OCI-LY7 (cell line): ENCODE measurements around the gene IRF2BP1. TPM values are rescaled to one million over a fixed set of nuclear protein-coding genes. Genes with fewer than 3 reads are reported as not detected.

ENCODE experiments used
- BruUV-seq: library from RNA; stranded (reverse); fragments of 400-500 nt; replicated peaks from 2 replicates; lab custom pipeline; 2021; lab: Mats Ljungman, UMichigan
- CTCF ChIA-PET: fragments of 300-600 bp; sonication (Branson Sonifier 250); formaldehyde crosslinking; loops from one replicate; lab custom pipeline; 2022; ENCODE audit warnings: antibody characterized with exemption; ENCODE audit not compliant: unreplicated experiment; lab: Charles Lee
- POLR2A ChIA-PET: fragments of 300-600 bp; sonication (Branson Sonifier 250); formaldehyde crosslinking; loops from one replicate; lab custom pipeline; 2022; ENCODE audit warnings: antibody characterized with exemption; lab: Charles Lee
- DNase-seq: peaks from one replicate; pipeline ENCODE4 v3.0.0-alpha.2; 2015; ENCODE audit warnings: low spot score
- H2AFZ ChIP-seq: fragments of 200-600 bp; sonication (generic), shearing (Covaris generic); 2 replicates; pipeline ENCODE4 v1.6.1; 2014; ENCODE audit warnings: mild to moderate bottlenecking, antibody characterized with exemption, low read length, moderate library complexity
- H3K27ac ChIP-seq: fragments of 200-600 bp; sonication (generic); 2 replicates; pipeline ENCODE4 v1.5.1; 2014; ENCODE audit warnings: mixed run types, low read depth, mild to moderate bottlenecking, moderate library complexity, low read length, inconsistent platforms; ENCODE audit not compliant: poor library complexity, severe bottlenecking
- H3K36me3 ChIP-seq: fragments of 200-600 bp; sonication (generic); 2 replicates; pipeline ENCODE4 v1.6.1; 2014; ENCODE audit warnings: mild to moderate bottlenecking, antibody characterized with exemption, low read length, moderate library complexity, mixed read lengths; ENCODE audit not compliant: insufficient read depth
- H3K4me1 ChIP-seq: fragments of 200-600 bp; sonication (generic); 2 replicates; pipeline ENCODE4 v1.5.1; 2014; ENCODE audit warnings: mild to moderate bottlenecking, low read length; ENCODE audit not compliant: insufficient read depth, poor library complexity, severe bottlenecking
- H3K4me2 ChIP-seq: fragments of 200-600 bp; sonication (generic); 2 replicates; pipeline ENCODE4 v1.6.1; 2014; ENCODE audit warnings: mild to moderate bottlenecking, low read length
- H3K4me3 ChIP-seq: fragments of 200-600 bp; sonication (generic); 2 replicates; pipeline ENCODE4 v1.5.1; 2014; ENCODE audit warnings: mild to moderate bottlenecking, low read depth, low read length; ENCODE audit not compliant: poor library complexity, severe bottlenecking
- H3K79me2 ChIP-seq: fragments of 200-600 bp; sonication (generic); 2 replicates; pipeline ENCODE4 v1.6.1; 2016; ENCODE audit warnings: low read depth, mild to moderate bottlenecking, low read length, moderate library complexity, mixed read lengths; ENCODE audit not compliant: insufficient read depth
- H3K9me2 ChIP-seq: fragments of 200-600 bp; sonication (generic); 2 replicates; pipeline ENCODE4 v1.6.1; 2016; ENCODE audit warnings: mild to moderate bottlenecking, low read length, mixed read lengths; ENCODE audit not compliant: insufficient read depth
- H3K9me3 ChIP-seq: fragments of 200-600 bp; sonication (generic); 2 replicates; pipeline ENCODE4 v1.6.1; 2014; ENCODE audit warnings: mild to moderate bottlenecking, mixed run types, low read length, mixed read lengths
- H4K20me1 ChIP-seq: fragments of 200-600 bp; sonication (generic); 2 replicates; pipeline ENCODE4 v1.6.1; 2014; ENCODE audit warnings: mild to moderate bottlenecking, antibody characterized with exemption, low read length, moderate library complexity, mixed read lengths; ENCODE audit not compliant: insufficient read depth
- CTCF ChIP-seq: fragments of 200-600 bp; sonication (generic); conservative IDR thresholded peaks from 2 replicates; pipeline ENCODE4 v1.5.1; 2014; ENCODE audit warnings: mild to moderate bottlenecking, antibody characterized with exemption, low read length, moderate library complexity, mixed read lengths
- EZH2phosphoT487 ChIP-seq: fragments of 200-600 bp; sonication (generic); IDR thresholded peaks from 2 replicates; pipeline ENCODE4 v1.6.1; 2018; ENCODE audit warnings: low read depth, borderline replicate concordance, mild to moderate bottlenecking, mixed run types, antibody characterized with exemption, low read length, moderate library complexity, mixed read lengths
- intact Hi-C: fragments of 100-400 bp; cut with micrococcal nuclease; formaldehyde crosslinking; loops from one replicate; pipeline ENCODE4 v1.10.0; 2022; ENCODE audit not compliant: unreplicated experiment
- total RNA-seq, 2 experiments: library from RNA; depleted of rRNA in 1 of 2; stranded (reverse); fragments of >200 nt in 1 of 2; shearing (Covaris generic) in 1 of 2; gene quantifications; 2 replicates each; pipeline ENCODE4 v1.2.3, GENCODE V29; 2014 to 2022

IRF2BP1 gene
- total RNA-seq, 2 experiments from 2014 or later, result 25.4 to 53.5 TPM

- DNase-seq, result no peak
- TF ChIP-seq EZH2phosphoT487 (no peak), CTCF (no peak)
- peaks cover 6% of the 10 kb centered on the region; the same call in 1 of the 2 replicates for H3K79me2 ChIP-seq
- no peaks in the 10 kb centered on the region for H3K9me3 ChIP-seq
- no peak overlapping the region for H2AFZ ChIP-seq
- no peak overlapping the region for H3K4me3 ChIP-seq
- BruUV-seq, result no TSS peak
- H3K4me1 ChIP-seq, result peaks cover 9% of the 10 kb centered on the region
- CTCF ChIA-PET, result no interaction called here
- no peaks in the 10 kb centered on the region for H4K20me1 ChIP-seq
- intact Hi-C loops, result no loop called here
- POLR2A ChIA-PET, result interaction anchor here (0.6 kb wide), 1 partner anchor 312 kb away, joined by 3 read pairs; no protein-coding TSS in a partner anchor
- no peak overlapping the region for H3K27ac ChIP-seq
- H3K9me2 ChIP-seq, result no peaks in the 10 kb centered on the region
- no peak overlapping the region for H3K4me2 ChIP-seq
- no peaks in the 10 kb centered on the region for H3K36me3 ChIP-seq
Measured at GRCh38 chr19:45906221-45906620, 20.3 kb upstream of the IRF2BP1 start.

GRCh38 chr19:45905011-45905410 is 19.1 kb upstream of the IRF2BP1 start:
- intact Hi-C loops, result no loop called here
- H4K20me1 ChIP-seq, result no peaks in the 10 kb centered on the region
- no peak for DNase-seq
- ChIA-PET CTCF (no interaction called here), POLR2A (no interaction called here)
- no peak overlapping the region for H3K4me2 ChIP-seq
- H3K4me3 ChIP-seq, result no peak overlapping the region
- no TSS peak for BruUV-seq
- TF ChIP-seq EZH2phosphoT487 (no peak), CTCF (no peak)
- no peaks in the 10 kb centered on the region for H3K9me3 ChIP-seq
- no peak overlapping the region for H2AFZ ChIP-seq
- H3K9me2 ChIP-seq, result no peaks in the 10 kb centered on the region
- no peak overlapping the region for H3K27ac ChIP-seq
- H3K36me3 ChIP-seq, result peaks cover 8% of the 10 kb centered on the region
- H3K79me2 ChIP-seq, result peaks cover 18% of the 10 kb centered on the region; the same call in 1 of the 2 replicates
- H3K4me1 ChIP-seq, result peaks cover 20% of the 10 kb centered on the region
